SK-N-MC (cell line): ENCODE measurements around the gene BRSK2.

Experiments used
- EZH2 ChIP-seq: fragments of 200-600 bp; sonication (generic); IDR thresholded peaks from one replicate; pipeline ENCODE4 v1.6.1; 2017; ENCODE audit warnings: antibody characterized with exemption
- POLR2AphosphoS5 ChIP-seq: IDR thresholded peaks from 2 replicates; pipeline ENCODE4 v1.6.1; 2012; ENCODE audit warnings: mild to moderate bottlenecking, low read depth, low read length, borderline replicate concordance

- TF ChIP-seq POLR2AphosphoS5 (no peak), EZH2 (no peak)
These were observed 87.4 kb downstream of the BRSK2 start for GRCh38 chr11:1476940-1477736.
